Immature natural killer cell (primary cell): Measurements from ENCODE around the gene PTHLH. TPM values are rescaled to one million over a fixed set of nuclear protein-coding genes. Genes with fewer than 3 reads are reported as not detected.
A peak's percentile ranks its signal among the peaks of the same experiment; 100 is the strongest.

Experiments used
- DNase-seq, 3 donors: peaks; one replicate each; pipeline ENCODE4 v3.0.0; 2022; ENCODE audit warnings: mixed read lengths in 1 of 3
- H3K27ac Mint-ChIP-seq, 6 donors: one replicate each; pipeline ENCODE4 v1.8.0; 2020; ENCODE audit warnings: mixed read lengths in 6 of 6, mild to moderate bottlenecking in 5 of 6, inconsistent platforms in 4 of 6, moderate library complexity in 3 of 6
- H3K27me3 Mint-ChIP-seq, 3 donors: one replicate each; pipeline ENCODE4 v1.8.0; 2020 to 2021; ENCODE audit warnings: low read depth in 3 of 3, mild to moderate bottlenecking in 3 of 3, mixed read lengths in 3 of 3, moderate library complexity in 3 of 3, inconsistent platforms in 1 of 3
- H3K36me3 Mint-ChIP-seq, 3 donors: one replicate each; pipeline ENCODE4 v1.8.0; 2020; ENCODE audit warnings: mixed read lengths in 3 of 3, inconsistent platforms in 2 of 3, mild to moderate bottlenecking in 2 of 3
- H3K4me1 Mint-ChIP-seq, 2 donors: one replicate each; pipeline ENCODE4 v1.8.0; 2020; ENCODE audit warnings: inconsistent platforms in 2 of 2, mild to moderate bottlenecking in 2 of 2, mixed read lengths in 2 of 2, moderate library complexity in 1 of 2
- H3K4me3 Mint-ChIP-seq, 5 donors: one replicate each; pipeline ENCODE4 v1.8.0; 2020; ENCODE audit warnings: mild to moderate bottlenecking in 5 of 5, mixed read lengths in 5 of 5, inconsistent platforms in 3 of 5, moderate library complexity in 3 of 5
- H3K9me3 Mint-ChIP-seq, 6 donors: one replicate each; pipeline ENCODE4 v1.8.0; 2020; ENCODE audit warnings: mild to moderate bottlenecking in 6 of 6, mixed read lengths in 6 of 6, inconsistent platforms in 4 of 6, moderate library complexity in 3 of 6
- polyA plus RNA-seq, 3 donors: library from polyadenylated mRNA; unstranded; fragments of 300-500 nt; fragmentation: Illumina TruSeq; gene quantifications; one replicate each; pipeline ENCODE4 v1.2.3, GENCODE V29; 2021

The PTHLH gene
- polyA plus RNA-seq, 3 donors from 2014 or later: not detected

- peak overlapping the region; percentile 32 to 73 (median 62) for H3K4me3 Mint-ChIP-seq
- DNase-seq: no peak
- H3K4me1 Mint-ChIP-seq: peaks cover 7 to 9% of the 10 kb centered on the region in 2 donors
- peaks cover 0 to 11% (median 3%) of the 10 kb centered on the region in 6 donors for H3K9me3 Mint-ChIP-seq
- H3K36me3 Mint-ChIP-seq: peaks cover 0 to 4% (median 3%) of the 10 kb centered on the region in 3 donors
- H3K27me3 Mint-ChIP-seq: peaks cover 22 to 41% (median 32%) of the 10 kb centered on the region in 3 donors
- no peak overlapping the region for H3K27ac Mint-ChIP-seq
These were observed 2.7 kb downstream of the PTHLH start for GRCh38 chr12:27969624-27970400.

- DNase-seq: no peak
- Mint-ChIP-seq H3K36me3 (peaks cover 0 to 4% (median 3%) of the 10 kb centered on the region in 3 donors), H3K27ac (no peak overlapping the region), H3K4me3 (peak overlapping the region; percentile 32 to 73 (median 60)), H3K27me3 (peaks cover 23 to 38% (median 33%) of the 10 kb centered on the region in 3 donors), H3K4me1 (peaks cover 7 to 9% of the 10 kb centered on the region in 2 donors), H3K9me3 (peaks cover 0 to 11% (median 3%) of the 10 kb centered on the region in 6 donors)
These were observed 3.4 kb downstream of the PTHLH start for GRCh38 chr12:27968972-27969623.

- no peaks in the 10 kb centered on the region for H3K36me3 Mint-ChIP-seq
- H3K27me3 Mint-ChIP-seq: peaks cover 21 to 30% (median 29%) of the 10 kb centered on the region in 3 donors
- no peak overlapping the region for H3K4me3 Mint-ChIP-seq
- no peak for DNase-seq
- peaks cover 0 to 8% (median 3%) of the 10 kb centered on the region in 6 donors for H3K9me3 Mint-ChIP-seq
- peaks cover 7 to 9% of the 10 kb centered on the region in 2 donors for H3K4me1 Mint-ChIP-seq
- no peak overlapping the region for H3K27ac Mint-ChIP-seq
These were observed 4.9 kb downstream of the PTHLH start for GRCh38 chr12:27967551-27968054.

GRCh38 chr12:27966870-27967269, 5.7 kb downstream of the PTHLH start:
- Mint-ChIP-seq H3K4me3 (no peak overlapping the region), H3K4me1 (peaks cover 7 to 9% of the 10 kb centered on the region in 2 donors), H3K9me3 (peaks cover 0 to 8% (median 3%) of the 10 kb centered on the region in 6 donors), H3K36me3 (no peaks in the 10 kb centered on the region), H3K27me3 (peaks cover 21 to 25% (median 25%) of the 10 kb centered on the region in 3 donors), H3K27ac (no peak overlapping the region)
- no peak for DNase-seq

GRCh38 chr12:27965966-27966365, 6.6 kb downstream of the PTHLH start:
- peaks cover 20 to 23% (median 23%) of the 10 kb centered on the region in 3 donors for H3K27me3 Mint-ChIP-seq
- H3K9me3 Mint-ChIP-seq: peaks cover 0 to 5% (median 2%) of the 10 kb centered on the region in 6 donors
- H3K27ac Mint-ChIP-seq: no peak overlapping the region

GRCh38 chr12:27965411-27965810, 7.1 kb downstream of the PTHLH start:
- Mint-ChIP-seq H3K9me3 (peaks cover 0 to 5% (median 2%) of the 10 kb centered on the region in 6 donors), H3K36me3 (no peaks in the 10 kb centered on the region), H3K27ac (no peak overlapping the region), H3K4me1 (peaks cover 6 to 9% of the 10 kb centered on the region in 2 donors), H3K27me3 (peaks cover 17 to 23% (median 23%) of the 10 kb centered on the region in 3 donors), H3K4me3 (no peak overlapping the region)
- DNase-seq: no peak

More at GRCh38 chr12:27965966-27966365, 6.6 kb downstream of the PTHLH start:
- H3K4me1 Mint-ChIP-seq: peaks cover 6 to 9% of the 10 kb centered on the region in 2 donors
- no peak for DNase-seq
- H3K4me3 Mint-ChIP-seq: no peak overlapping the region
- H3K36me3 Mint-ChIP-seq: no peaks in the 10 kb centered on the region

GRCh38 chr12:27964123-27964522, 8.4 kb downstream of the PTHLH start:
- Mint-ChIP-seq H3K9me3 (peaks cover 0 to 5% (median 2%) of the 10 kb centered on the region in 6 donors), H3K4me1 (no peaks in the 10 kb centered on the region), H3K27me3 (peaks cover 15 to 16% (median 16%) of the 10 kb centered on the region in 3 donors), H3K27ac (no peak overlapping the region), H3K4me3 (no peak overlapping the region), H3K36me3 (no peaks in the 10 kb centered on the region)
- DNase-seq: no peak

- Mint-ChIP-seq H3K27ac (no peak overlapping the region), H3K4me1 (no peaks in the 10 kb centered on the region), H3K27me3 (peaks cover 5 to 22% (median 12%) of the 10 kb centered on the region in 3 donors), H3K9me3 (peaks cover 0 to 4% (median under 1%) of the 10 kb centered on the region in 6 donors), H3K36me3 (no peaks in the 10 kb centered on the region), H3K4me3 (no peak overlapping the region)
- no peak for DNase-seq
These were observed 11.7 kb downstream of the PTHLH start for GRCh38 chr12:27960821-27961220.

- Mint-ChIP-seq H3K4me3 (no peak overlapping the region), H3K9me3 (peaks cover 0 to 4% (median 0%) of the 10 kb centered on the region in 6 donors), H3K36me3 (no peaks in the 10 kb centered on the region), H3K27ac (no peak overlapping the region), H3K27me3 (peaks cover 5 to 19% (median 9%) of the 10 kb centered on the region in 3 donors), H3K4me1 (no peaks in the 10 kb centered on the region)
- no peak for DNase-seq
These were observed 13.9 kb downstream of the PTHLH start for GRCh38 chr12:27958675-27959074.

GRCh38 chr12:27957366-27957765, 15.2 kb downstream of the PTHLH start:
- no peak overlapping the region for H3K27ac Mint-ChIP-seq
- H3K36me3 Mint-ChIP-seq: no peaks in the 10 kb centered on the region
- no peak overlapping the region for H3K4me3 Mint-ChIP-seq
- H3K27me3 Mint-ChIP-seq: peaks cover 3 to 15% (median 9%) of the 10 kb centered on the region in 3 donors
- peaks cover 0 to 3% (median 0%) of the 10 kb centered on the region in 6 donors for H3K9me3 Mint-ChIP-seq
- no peak for DNase-seq
- no peaks in the 10 kb centered on the region for H3K4me1 Mint-ChIP-seq

- H3K9me3 Mint-ChIP-seq: peaks cover 0 to 2% (median 0%) of the 10 kb centered on the region in 6 donors
- H3K4me3 Mint-ChIP-seq: no peak overlapping the region
- H3K4me1 Mint-ChIP-seq: no peaks in the 10 kb centered on the region
- DNase-seq: no peak
- H3K27me3 Mint-ChIP-seq: peaks cover 0 to 14% (median 7%) of the 10 kb centered on the region in 3 donors
- no peaks in the 10 kb centered on the region for H3K36me3 Mint-ChIP-seq
- no peak overlapping the region for H3K27ac Mint-ChIP-seq
These were observed 18.7 kb downstream of the PTHLH start for GRCh38 chr12:27953817-27954216.

- no peak for DNase-seq
- Mint-ChIP-seq H3K27me3 (peaks cover 0 to 12% (median 7%) of the 10 kb centered on the region in 3 donors), H3K36me3 (no peaks in the 10 kb centered on the region), H3K4me3 (no peak overlapping the region), H3K27ac (no peak overlapping the region), H3K9me3 (peaks cover 0 to 2% (median 0%) of the 10 kb centered on the region in 6 donors), H3K4me1 (no peaks in the 10 kb centered on the region)
These were observed 19.2 kb downstream of the PTHLH start for GRCh38 chr12:27953348-27953747.

- H3K4me3 Mint-ChIP-seq: no peak overlapping the region
- no peak overlapping the region for H3K27ac Mint-ChIP-seq
- H3K9me3 Mint-ChIP-seq: peaks cover 0 to 2% (median 0%) of the 10 kb centered on the region in 6 donors
- H3K27me3 Mint-ChIP-seq: peaks cover 1 to 12% (median 7%) of the 10 kb centered on the region in 3 donors
- no peaks in the 10 kb centered on the region for H3K4me1 Mint-ChIP-seq
- no peaks in the 10 kb centered on the region for H3K36me3 Mint-ChIP-seq
- no peak for DNase-seq
These were observed 20.0 kb downstream of the PTHLH start for GRCh38 chr12:27952510-27952909.

GRCh38 chr12:27951898-27952297, 20.6 kb downstream of the PTHLH start:
- no peaks in the 10 kb centered on the region for H3K36me3 Mint-ChIP-seq
- peaks cover 2 to 9% (median 7%) of the 10 kb centered on the region in 3 donors for H3K27me3 Mint-ChIP-seq
- H3K4me3 Mint-ChIP-seq: no peak overlapping the region
- no peaks in the 10 kb centered on the region for H3K4me1 Mint-ChIP-seq
- peaks cover 0 to 2% (median 0%) of the 10 kb centered on the region in 6 donors for H3K9me3 Mint-ChIP-seq
- DNase-seq: no peak
- no peak overlapping the region for H3K27ac Mint-ChIP-seq
